SK-N-SH (cell line): ENCODE measurements around the gene THSD4. TPM values are rescaled to one million over a fixed set of nuclear protein-coding genes. Genes with fewer than 3 reads are reported as not detected.

Experiments used
- CTCF ChIA-PET: fragments of 300-600, 350-600 bp; formaldehyde crosslinking; extraction: SDS; loops from one replicate; lab custom pipeline; 2021; lab: Yijun Ruan, JAX
- POLR2A ChIA-PET: fragments of 350-600 bp; sonication (Branson Sonifier 250); formaldehyde crosslinking; extraction: SDS; loops from one replicate; lab custom pipeline; 2020; ENCODE audit warnings: antibody characterized with exemption, inconsistent platforms; lab: Yijun Ruan, JAX
- DNase-seq: peaks from one replicate; pipeline ENCODE4 v3.0.0; 2012
- H2AFZ ChIP-seq: fragments of 200-600 bp; sonication (generic); 2 replicates; pipeline ENCODE4 v1.8.1; 2016; ENCODE audit warnings: antibody characterized with exemption, mild to moderate bottlenecking, low read depth
- H3F3A ChIP-seq: fragments of 200-600 bp; sonication (generic); replicated peaks from 2 replicates; pipeline ENCODE3; 2016; ENCODE audit warnings: antibody characterized with exemption, mild to moderate bottlenecking; ENCODE audit not compliant: insufficient read depth
- H3K27ac ChIP-seq, 2 experiments: fragments of 200-500 bp in 1 of 2; fragments of 200-600 bp in 1 of 2; sonication (Bioruptor generic) in 1 of 2; sonication (generic), shearing (Covaris generic) in 1 of 2; 2 replicates each; pipeline versions ENCODE4 v1.5.1 to v1.6.1; 2014 to 2016; ENCODE audit warnings: low read depth in 2 of 2, inconsistent platforms in 1 of 2, low read length in 1 of 2, mild to moderate bottlenecking in 1 of 2, mixed read lengths in 1 of 2
- H3K27me3 ChIP-seq: fragments of 200-600 bp; sonication (generic), shearing (Covaris generic); 2 replicates; pipeline ENCODE4 v1.6.1; 2016; ENCODE audit warnings: mixed run types; ENCODE audit not compliant: insufficient read depth
- H3K36me3 ChIP-seq, 2 experiments: fragments of 200-500 bp in 1 of 2; fragments of 200-600 bp in 1 of 2; sonication (Bioruptor generic) in 1 of 2; sonication (generic) in 1 of 2; replicated peaks in 1 of 2; 2 replicates each; pipeline versions ENCODE3 to v1.5.1; 2014 to 2016; ENCODE audit warnings: low read length in 1 of 2, mild to moderate bottlenecking in 1 of 2; ENCODE audit not compliant: insufficient read depth in 2 of 2, control insufficient read depth in 1 of 2
- H3K4me1 ChIP-seq, 2 experiments: fragments of 200-500 bp in 1 of 2; fragments of 200-600 bp in 1 of 2; sonication (Bioruptor generic) in 1 of 2; sonication (generic), shearing (Covaris generic) in 1 of 2; 2 replicates each; pipeline versions ENCODE4 v1.5.1 to v1.6.1; 2014 to 2016; ENCODE audit warnings: low read depth in 1 of 2, low read length in 1 of 2, mixed run types in 1 of 2; ENCODE audit not compliant: insufficient read depth in 2 of 2, control insufficient read depth in 1 of 2
- H3K4me2 ChIP-seq: fragments of 200-600 bp; sonication (generic), shearing (Covaris generic); 2 replicates; pipeline ENCODE4 v1.6.1; 2017; ENCODE audit warnings: mixed run types
- H3K4me3 ChIP-seq, 2 experiments: fragments of 200-500 bp in 1 of 2; fragments of 200-600 bp in 1 of 2; sonication (Bioruptor generic) in 1 of 2; sonication (generic), shearing (Covaris generic) in 1 of 2; 2 replicates each; pipeline versions ENCODE4 v1.5.1 to v1.8.1; 2014 to 2016; ENCODE audit warnings: low read depth in 2 of 2, inconsistent platforms in 1 of 2, low read length in 1 of 2, mild to moderate bottlenecking in 1 of 2, mixed read lengths in 1 of 2, moderate library complexity in 1 of 2
- H3K79me2 ChIP-seq: fragments of 200-600 bp; sonication (generic); 2 replicates; pipeline ENCODE4 v1.8.1; 2017; ENCODE audit warnings: mild to moderate bottlenecking; ENCODE audit not compliant: insufficient read depth
- H3K9ac ChIP-seq: fragments of 200-600 bp; sonication (generic); 2 replicates; pipeline ENCODE4 v1.6.1; 2017; ENCODE audit warnings: mixed run types
- H3K9me2 ChIP-seq: fragments of 200-600 bp; sonication (generic); 2 replicates; pipeline ENCODE4 v1.6.1; 2017; ENCODE audit warnings: mixed run types
- H3K9me3 ChIP-seq: fragments of 200-600 bp; sonication (generic); 2 replicates; pipeline ENCODE4 v1.6.1; 2017; ENCODE audit warnings: mixed run types, mild to moderate bottlenecking, moderate library complexity
- H4K20me1 ChIP-seq: fragments of 200-600 bp; sonication (generic); 2 replicates; pipeline ENCODE4 v1.6.1; 2017; ENCODE audit warnings: mild to moderate bottlenecking, mixed run types; ENCODE audit not compliant: insufficient read depth
- ELF1 ChIP-seq: IDR thresholded peaks from 2 replicates; pipeline ENCODE4 v1.4.0; 2012
- EZH2phosphoT487 ChIP-seq: fragments of 200-600 bp; sonication (generic); IDR thresholded peaks from 2 replicates; pipeline ENCODE4 v1.6.1; 2017; ENCODE audit warnings: low read depth, mixed run types, mild to moderate bottlenecking, antibody characterized with exemption, moderate library complexity, borderline replicate concordance
- FOXJ3 ChIP-seq: sonication (generic); formaldehyde crosslinking; IDR thresholded peaks from 2 replicates; pipeline ENCODE4 v1.5.1; 2020; ENCODE audit warnings: mild to moderate bottlenecking, missing genetic modification reagents
- GABPA ChIP-seq: IDR thresholded peaks from 2 replicates; pipeline ENCODE4 v1.4.0; 2012; ENCODE audit warnings: low read depth, mild to moderate bottlenecking
- IRF3 ChIP-seq: fragments of 150-350 bp; IDR thresholded peaks from 2 replicates; pipeline ENCODE4 v1.6.1; 2016; ENCODE audit warnings: mild to moderate bottlenecking, low read depth, low read length
- JUND ChIP-seq: IDR thresholded peaks from 2 replicates; pipeline ENCODE4 v1.4.0; 2012
- MXI1 ChIP-seq: IDR thresholded peaks from 2 replicates; pipeline ENCODE4 v1.6.1; 2012; ENCODE audit warnings: mild to moderate bottlenecking, low read depth, low read length, improper control_type of control experiment
- NFIC ChIP-seq: IDR thresholded peaks from 2 replicates; pipeline ENCODE4 v1.4.0; 2012; ENCODE audit warnings: borderline replicate concordance
- POLR2AphosphoS5 ChIP-seq: IDR thresholded peaks from 2 replicates; pipeline ENCODE4 v1.6.1; 2012; ENCODE audit warnings: low read depth, low read length
- RAD21 ChIP-seq: IDR thresholded peaks from 2 replicates; pipeline ENCODE4 v1.6.1; 2012; ENCODE audit warnings: mild to moderate bottlenecking, low read length
- RXRA ChIP-seq: IDR thresholded peaks from 2 replicates; pipeline ENCODE4 v1.4.0; 2012; ENCODE audit warnings: low read depth, mild to moderate bottlenecking, borderline replicate concordance
- SIN3A ChIP-seq: IDR thresholded peaks from 2 replicates; pipeline ENCODE4 v1.6.1; 2012; ENCODE audit warnings: low read depth, mild to moderate bottlenecking, low read length, moderate library complexity, borderline replicate concordance
- TAF1 ChIP-seq: IDR thresholded peaks from 2 replicates; pipeline ENCODE4 v1.6.1; 2012; ENCODE audit warnings: low read depth, mild to moderate bottlenecking, low read length, moderate library complexity, borderline replicate concordance
- TEAD4 ChIP-seq: IDR thresholded peaks from 2 replicates; pipeline ENCODE4 v1.4.0; 2012; ENCODE audit warnings: mild to moderate bottlenecking, borderline replicate concordance; ENCODE audit not compliant: insufficient read depth
- YY1 ChIP-seq: IDR thresholded peaks from 2 replicates; pipeline ENCODE4 v1.4.0; 2012; ENCODE audit warnings: low read depth, mild to moderate bottlenecking
- WGBS: methylation state at CpG from one replicate; pipeline ENCODE4 v1.1.6; 2017; ENCODE audit warnings: low lambda C conversion rate; 5-methylcytosine and 5-hydroxymethylcytosine counted together
- polyA plus RNA-seq, 3 experiments: library from polyadenylated mRNA; depleted of rRNA; stranded (reverse); fragments of >200 nt; gene quantifications; 2 replicates each; pipeline ENCODE4 v1.2.3, GENCODE V29; 2012
- TF ChIP-seq, protein P1 (sequence below): fragments of 150-350 bp; IDR thresholded peaks from 2 replicates; pipeline ENCODE4 v1.6.1; 2017; ENCODE audit warnings: antibody characterized with exemption, low read length, low read depth, borderline replicate concordance
- TF ChIP-seq, protein P2 (sequence below): IDR thresholded peaks from 2 replicates; pipeline ENCODE4 v1.4.0; 2012; ENCODE audit warnings: low read depth, borderline replicate concordance

The THSD4 gene
- polyA plus RNA-seq, 1 of the 3 experiments (the other 2 are of a cell fraction): 79.1 TPM

DNA sequence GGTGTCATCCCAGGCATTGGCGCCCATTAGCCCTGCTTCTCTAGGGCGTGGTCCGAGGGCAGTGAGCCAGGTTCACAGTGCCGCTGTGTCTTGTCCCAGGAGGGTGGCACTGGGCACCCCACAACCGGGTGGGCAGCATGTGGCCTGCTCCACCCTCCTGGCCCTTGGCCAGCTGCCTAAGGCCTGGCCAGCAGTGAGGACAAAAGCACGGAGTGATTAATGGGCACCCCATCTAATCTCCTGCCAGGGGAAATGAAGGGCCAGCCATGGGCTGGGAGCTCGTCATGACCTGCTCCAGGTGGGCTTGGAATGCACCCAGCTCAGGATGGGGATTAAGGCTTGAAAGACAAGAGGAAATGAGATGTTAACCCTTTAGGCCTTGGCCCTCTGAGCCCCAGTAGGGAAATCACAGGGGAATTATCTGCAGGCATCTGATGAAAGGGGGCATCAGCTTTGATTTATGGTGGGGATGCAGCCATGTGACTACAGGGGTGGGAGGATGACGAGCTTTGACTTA lies 5.2 kb downstream of the THSD4 start:
- H3K4me2 ChIP-seq: no peak overlapping the region
- no peaks in the 10 kb centered on the region for H3K9me2 ChIP-seq
- DNase-seq: no peak
- no peaks in the 10 kb centered on the region for H4K20me1 ChIP-seq
- peaks cover 94% of the 10 kb centered on the region for H3K79me2 ChIP-seq
- H3K9ac ChIP-seq: no peak overlapping the region
- H2AFZ ChIP-seq: no peak overlapping the region
- TF ChIP-seq ELF1 (no peak), GABPA (no peak), JUND (no peak), TEAD4 (no peak), MXI1 (no peak), YY1 (no peak), RAD21 (no peak), SIN3A (no peak), POLR2AphosphoS5 (no peak), FOXJ3 (CRISPR knock-in tag) (no peak)
- TF ChIP-seq, protein P1, sequence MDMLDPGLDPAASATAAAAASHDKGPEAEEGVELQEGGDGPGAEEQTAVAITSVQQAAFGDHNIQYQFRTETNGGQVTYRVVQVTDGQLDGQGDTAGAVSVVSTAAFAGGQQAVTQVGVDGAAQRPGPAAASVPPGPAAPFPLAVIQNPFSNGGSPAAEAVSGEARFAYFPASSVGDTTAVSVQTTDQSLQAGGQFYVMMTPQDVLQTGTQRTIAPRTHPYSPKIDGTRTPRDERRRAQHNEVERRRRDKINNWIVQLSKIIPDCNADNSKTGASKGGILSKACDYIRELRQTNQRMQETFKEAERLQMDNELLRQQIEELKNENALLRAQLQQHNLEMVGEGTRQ: no peak
- TF ChIP-seq, protein P2, sequence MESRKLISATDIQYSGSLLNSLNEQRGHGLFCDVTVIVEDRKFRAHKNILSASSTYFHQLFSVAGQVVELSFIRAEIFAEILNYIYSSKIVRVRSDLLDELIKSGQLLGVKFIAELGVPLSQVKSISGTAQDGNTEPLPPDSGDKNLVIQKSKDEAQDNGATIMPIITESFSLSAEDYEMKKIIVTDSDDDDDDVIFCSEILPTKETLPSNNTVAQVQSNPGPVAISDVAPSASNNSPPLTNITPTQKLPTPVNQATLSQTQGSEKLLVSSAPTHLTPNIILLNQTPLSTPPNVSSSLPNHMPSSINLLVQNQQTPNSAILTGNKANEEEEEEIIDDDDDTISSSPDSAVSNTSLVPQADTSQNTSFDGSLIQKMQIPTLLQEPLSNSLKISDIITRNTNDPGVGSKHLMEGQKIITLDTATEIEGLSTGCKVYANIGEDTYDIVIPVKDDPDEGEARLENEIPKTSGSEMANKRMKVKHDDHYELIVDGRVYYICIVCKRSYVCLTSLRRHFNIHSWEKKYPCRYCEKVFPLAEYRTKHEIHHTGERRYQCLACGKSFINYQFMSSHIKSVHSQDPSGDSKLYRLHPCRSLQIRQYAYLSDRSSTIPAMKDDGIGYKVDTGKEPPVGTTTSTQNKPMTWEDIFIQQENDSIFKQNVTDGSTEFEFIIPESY: no peak
- ChIA-PET CTCF (interaction anchor here (1.3 kb wide), 1 partner anchor 15 kb away, joined by 4 read pairs; no protein-coding TSS in a partner anchor), POLR2A (no interaction called here)
- no peaks in the 10 kb centered on the region for H3K27me3 ChIP-seq
- peaks cover 3% of the 10 kb centered on the region for H3F3A ChIP-seq
- H3K27ac ChIP-seq: no peak overlapping the region
- WGBS: 95% methylated on average over 7 of the region's 8 CpGs
- H3K4me3 ChIP-seq: no peak overlapping the region
- peaks cover 0 to 8% of the 10 kb centered on the region in 2 experiments; a peak in 1 of 4 replicates for H3K4me1 ChIP-seq
- H3K9me3 ChIP-seq: no peaks in the 10 kb centered on the region
- H3K36me3 ChIP-seq: peaks cover 2 to 3% of the 10 kb centered on the region in 2 experiments

DNA sequence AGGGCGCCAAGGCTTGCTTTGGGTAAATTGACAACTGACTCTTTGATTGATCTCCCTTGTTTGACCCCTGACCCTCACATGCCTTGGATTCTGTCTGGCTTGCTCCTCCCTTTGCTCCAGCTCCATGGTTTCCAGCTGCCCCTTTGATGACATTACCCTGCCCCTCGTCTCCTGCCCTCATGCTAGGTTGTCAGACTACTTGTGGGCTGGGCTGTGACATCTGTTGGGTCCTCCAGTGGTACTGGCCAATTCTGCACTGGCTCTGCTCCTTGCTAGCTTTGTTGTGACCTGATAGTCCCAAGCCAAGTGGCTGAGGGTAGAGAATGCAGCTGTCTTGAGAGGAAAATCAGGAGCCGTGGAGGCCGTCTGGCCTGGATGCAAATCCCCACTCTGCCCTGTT lies 6.2 kb downstream of the THSD4 start:
- ChIA-PET POLR2A (no interaction called here), CTCF (interaction anchor here (1.5 kb wide), 2 partner anchors 9 to 322 kb away, joined by 4 to 6 read pairs; no protein-coding TSS in a partner anchor)
- no peaks in the 10 kb centered on the region for H4K20me1 ChIP-seq
- H3K79me2 ChIP-seq: peaks cover 96% of the 10 kb centered on the region
- no peak overlapping the region for H3K4me2 ChIP-seq
- no peaks in the 10 kb centered on the region for H3K9me2 ChIP-seq
- H3F3A ChIP-seq: peaks cover 3% of the 10 kb centered on the region
- no peak overlapping the region for H2AFZ ChIP-seq
- peaks cover 2 to 3% of the 10 kb centered on the region in 2 experiments for H3K36me3 ChIP-seq
- H3K9ac ChIP-seq: no peak overlapping the region
- H3K27me3 ChIP-seq: no peaks in the 10 kb centered on the region
- no peak overlapping the region for H3K27ac ChIP-seq
- WGBS: 94% methylated on average over 3 of the region's 4 CpGs
- H3K4me3 ChIP-seq: no peak overlapping the region
- DNase-seq: no peak
- peaks cover 0 to 1% of the 10 kb centered on the region in 2 experiments; a peak in 1 of 4 replicates for H3K4me1 ChIP-seq
- no peaks in the 10 kb centered on the region for H3K9me3 ChIP-seq
- no peak for TF ChIP-seq EZH2phosphoT487
- TF ChIP-seq RXRA: no peak
- TF ChIP-seq, protein P2: no peak
- TF ChIP-seq TAF1: no peak
- no peak for TF ChIP-seq IRF3
- TF ChIP-seq YY1: no peak
- no peak for TF ChIP-seq NFIC
- TF ChIP-seq, protein P1: no peak
